Right lobe of liver (tissue), 6 donors: Measurements from ENCODE around the gene DCHS2. TPM values are rescaled to one million over a fixed set of nuclear protein-coding genes. Genes with fewer than 3 reads are reported as not detected.

ENCODE experiments used
- ATAC-seq, 4 donors: fragments of 200-7000 bp; cut with Tn5 transposase; one replicate each; pipeline ENCODE4 v1.9.1; 2020; ENCODE audit warnings: mild to moderate bottlenecking in 4 of 4, moderate library complexity in 4 of 4
- DNase-seq, 3 donors: peaks; one replicate each; pipeline ENCODE4 v3.0.0-alpha.2; 2020
- H3K27ac ChIP-seq, 3 donors: fragments of 200-600 bp; one replicate each; pipeline ENCODE4 v1.8.0; 2022
- H3K27me3 ChIP-seq, 2 donors: fragments of 200-600 bp; one replicate each; pipeline ENCODE4 v1.8.0; 2022
- H3K36me3 ChIP-seq, 4 donors: fragments of 200-600 bp; sonication (generic) in 1 of 4; one replicate each; pipeline versions ENCODE4 v1.5.1 to v1.8.0; 2017 to 2022; ENCODE audit warnings: control low read depth in 1 of 4
- H3K4me1 ChIP-seq, 4 donors: fragments of 200-600 bp; sonication (generic) in 1 of 4; one replicate each; pipeline versions ENCODE4 v1.5.1 to v1.8.0; 2017 to 2022; ENCODE audit warnings: control low read depth in 1 of 4
- H3K4me3 ChIP-seq, 3 donors: fragments of 200-600 bp; one replicate each; pipeline ENCODE4 v1.8.0; 2022
- H3K9me3 ChIP-seq, 4 donors: fragments of 200-600 bp; sonication (generic) in 1 of 4; one replicate each; pipeline versions ENCODE4 v1.5.1 to v1.8.0; 2017 to 2022; ENCODE audit warnings: control low read depth in 1 of 4
- CTCF ChIP-seq, 4 donors: fragments of 200-600 bp in 3 of 4; fragments of 450-650 bp in 1 of 4; IDR thresholded peaks; one replicate each; pipeline versions ENCODE4 v1.5.1 to v1.8.0; 2016 to 2022; ENCODE audit warnings: antibody characterized with exemption in 4 of 4, mild to moderate bottlenecking in 2 of 4
- POLR2A ChIP-seq: fragments of 450-650 bp; IDR thresholded peaks from one replicate; pipeline ENCODE4 v1.6.1; 2017; ENCODE audit warnings: antibody characterized with exemption, mild to moderate bottlenecking
- WGBS: methylation state at CpG from one replicate; pipeline ENCODE4 v1.1.6; 2018; ENCODE audit warnings: low coverage, low lambda C conversion rate; ENCODE audit not compliant: insufficient coverage; ENCODE audit errors: missing lambda C conversion rate; 5-methylcytosine and 5-hydroxymethylcytosine counted together
- intact Hi-C, 2 donors: fragments of 100-400 bp; cut with DNase I; formaldehyde crosslinking; loops; one replicate each; pipeline versions ENCODE4 v1.11.2 to v1.14.1; 2022
- total RNA-seq, 6 experiments: library from RNA; depleted of rRNA in 2 of 6; stranded (reverse); fragments of >200 nt in 2 of 6; fragmentation: NEBNext Ultra II Directional in 3 of 6; extraction: Animal tissue kit (Norgen Biotek cat#: 25700) in 3 of 6; gene quantifications; one replicate each; pipeline versions ENCODE4 v1.1.0 to v1.2.4, GENCODE V29; 2016 to 2023
- donor health status: DM: no; HTN: yes; CAD: no.
- donor health status: DM: no; HTN: no; CAD: no.
- donor health status: DM: no; HTN: no; CAD: no.
- donor health status: DM: no; HTN: yes; CAD: no.
- donor health status: DM: no; HTN: yes; CAD: no.

DCHS2 gene
- total RNA-seq, 6 experiments from 2014 or later = 0.07 to 0.37 (median 0.12) TPM; not detected in 1

- H3K4me1 ChIP-seq = no peaks in the 10 kb centered on the region
- TF ChIP-seq POLR2A = no peak
- peak; percentile 26 to 51 (median 44) for TF ChIP-seq CTCF (IDR thresholded peaks at IDR 0.05)
- no peak overlapping the region for H3K4me3 ChIP-seq
- H3K9me3 ChIP-seq = no peaks in the 10 kb centered on the region
- ATAC-seq (peak in 3 of 4 donors; percentile 37 to 48 (median 38)), DNase-seq (no peak)
- no peak overlapping the region for H3K27ac ChIP-seq
- H3K36me3 ChIP-seq = no peaks in the 10 kb centered on the region
- intact Hi-C loops = no loop called here
- H3K27me3 ChIP-seq = no peaks in the 10 kb centered on the region
- 59% methylated on average over 2 of the region's 2 CpGs for WGBS
Measured at GRCh38 chr4:154349829-154350228, 141.8 kb downstream of the DCHS2 start.

DNA sequence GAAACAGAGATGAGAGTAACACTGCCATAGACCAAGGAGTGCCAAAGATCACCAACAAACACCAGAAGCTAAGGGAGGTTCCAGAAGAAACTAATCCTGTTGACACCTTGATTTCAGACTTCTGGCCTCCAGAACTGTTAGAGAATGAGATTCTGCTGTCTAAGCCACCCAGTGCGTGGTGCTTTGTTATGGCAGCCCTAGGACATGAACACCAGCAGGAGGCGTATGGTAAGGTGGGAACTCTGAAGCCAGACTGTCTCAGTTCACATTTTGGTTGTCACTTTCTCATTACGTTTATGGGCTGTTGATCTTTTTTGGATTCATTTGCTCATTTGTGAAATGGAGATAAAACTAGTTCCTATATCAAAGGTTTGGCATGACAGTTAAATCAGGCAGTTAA, 142.9 kb downstream of the DCHS2 start:
- DNase-seq = no peak
- Histone ChIP-seq H3K9me3 (no peaks in the 10 kb centered on the region), H3K27me3 (no peaks in the 10 kb centered on the region), H3K4me1 (no peaks in the 10 kb centered on the region), H3K4me3 (no peak overlapping the region), H3K36me3 (no peaks in the 10 kb centered on the region), H3K27ac (no peak overlapping the region)
- intact Hi-C loops = no loop called here
- no peak for ATAC-seq
- WGBS = 63% methylated on average over 3 of the region's 3 CpGs
- TF ChIP-seq CTCF (IDR thresholded peaks at IDR 0.05) (no peak), POLR2A (no peak)

DNA sequence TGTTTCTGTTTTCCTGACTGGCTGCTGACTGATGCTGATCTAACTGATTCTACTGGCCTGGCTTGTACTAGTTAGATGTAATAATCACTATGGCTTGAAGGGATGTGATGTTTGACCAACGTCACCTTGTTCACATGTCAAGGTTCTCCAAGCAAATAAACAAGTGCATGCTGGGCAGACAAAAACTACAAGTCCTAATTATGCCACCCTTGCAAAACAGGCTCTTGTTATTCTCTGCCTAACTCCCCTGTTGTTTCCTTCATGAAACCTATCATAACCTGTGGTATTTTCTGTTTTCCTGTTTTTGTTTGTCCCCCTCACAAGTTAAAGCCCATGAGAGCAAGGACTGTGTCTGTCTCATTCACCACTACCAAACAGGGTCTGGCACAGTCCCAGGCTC, 146.2 kb downstream of the DCHS2 start:
- Histone ChIP-seq H3K9me3 (no peaks in the 10 kb centered on the region), H3K36me3 (no peaks in the 10 kb centered on the region), H3K27me3 (no peaks in the 10 kb centered on the region), H3K4me3 (no peak overlapping the region), H3K27ac (no peak overlapping the region), H3K4me1 (no peaks in the 10 kb centered on the region)
- no peak for TF ChIP-seq CTCF (IDR thresholded peaks at IDR 0.05)
- TF ChIP-seq POLR2A = no peak
- DNase-seq (no peak), ATAC-seq (no peak)
- 13% methylated on average over 1 of the region's 1 CpG for WGBS
- intact Hi-C loops = no loop called here

DNA sequence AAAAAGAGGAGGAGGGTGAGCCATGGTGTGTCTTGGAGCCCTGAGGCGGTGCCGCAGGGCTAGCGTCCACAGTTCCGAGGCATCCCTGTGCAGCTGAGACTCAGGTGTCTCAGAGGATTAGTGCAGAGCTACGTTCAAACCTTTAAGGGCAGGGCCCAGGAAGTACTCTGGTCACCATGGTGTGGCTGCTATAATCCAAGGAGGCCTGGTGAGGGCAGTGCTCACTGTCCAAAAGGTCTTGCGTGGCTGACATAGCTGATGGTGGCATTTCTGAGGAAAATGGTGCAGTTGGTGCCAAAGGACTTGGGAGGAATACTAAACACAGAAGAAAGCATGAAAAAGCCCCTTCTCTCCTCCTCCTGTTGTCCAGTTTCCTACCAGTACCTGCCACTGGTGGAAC, 146.9 kb downstream of the DCHS2 start:
- Histone ChIP-seq H3K36me3 (no peaks in the 10 kb centered on the region), H3K27me3 (no peaks in the 10 kb centered on the region), H3K27ac (no peak overlapping the region), H3K9me3 (no peaks in the 10 kb centered on the region), H3K4me3 (no peak overlapping the region), H3K4me1 (no peaks in the 10 kb centered on the region)
- intact Hi-C loops = no loop called here
- ATAC-seq (no peak), DNase-seq (no peak)
- TF ChIP-seq CTCF (IDR thresholded peaks at IDR 0.05) = no peak
- TF ChIP-seq POLR2A = no peak
- WGBS = 93% methylated on average over 3 of the region's 6 CpGs

GRCh38 chr4:154343651-154344050, 147.9 kb downstream of the DCHS2 start:
- WGBS = 34% methylated on average over 3 of the region's 3 CpGs
- TF ChIP-seq CTCF (IDR thresholded peaks at IDR 0.05) (no peak), POLR2A (no peak)
- ATAC-seq (no peak), DNase-seq (no peak)
- no peaks in the 10 kb centered on the region for H3K9me3 ChIP-seq
- H3K27me3 ChIP-seq = no peaks in the 10 kb centered on the region
- intact Hi-C loops = no loop called here
- no peaks in the 10 kb centered on the region for H3K36me3 ChIP-seq
- no peak overlapping the region for H3K27ac ChIP-seq
- H3K4me1 ChIP-seq = no peaks in the 10 kb centered on the region
- no peak overlapping the region for H3K4me3 ChIP-seq
